CD4-positive, alpha-beta T cell (primary cell): ENCODE measurements around the gene GRK3. TPM values are rescaled to one million over a fixed set of nuclear protein-coding genes. Genes with fewer than 3 reads are reported as not detected.

Experiments used
- ATAC-seq: fragments of 200-7000 bp; cut with Tn5 transposase; one replicate; pipeline ENCODE4 v1.10.0; 2022; ENCODE audit warnings: mild to moderate bottlenecking; ENCODE audit not compliant: poor library complexity
- CTCF ChIA-PET: fragments of 350-600 bp; sonication (Branson Sonifier 250); formaldehyde crosslinking; loops from one replicate; lab custom pipeline; 2021; ENCODE audit warnings: antibody characterized with exemption, inconsistent platforms; lab: Charles Lee
- POLR2A ChIA-PET: fragments of 350-600 bp; sonication (Branson Sonifier 250); formaldehyde crosslinking; loops from one replicate; lab custom pipeline; 2021; ENCODE audit warnings: antibody characterized with exemption, inconsistent platforms; lab: Charles Lee
- DNase-seq, 14 experiments: peaks; one replicate each; pipeline ENCODE4 v3.0.0-alpha.2; 2013 to 2020; ENCODE audit warnings: mixed read lengths in 2 of 14
- H3K27ac ChIP-seq, 2 donors: one replicate each; pipeline versions ENCODE4 v1.5.1 to v1.7.0; 2013; ENCODE audit warnings: low read length in 2 of 2, low read depth in 1 of 2, mild to moderate bottlenecking in 1 of 2
- H3K27me3 ChIP-seq, 2 experiments: 1 replicate in 1 of 2; 2 replicates in 1 of 2; pipeline versions ENCODE4 v1.6.1 to v1.7.0; 2013; ENCODE audit warnings: low read length in 2 of 2, control low read depth in 1 of 2, mild to moderate bottlenecking in 1 of 2, moderate library complexity in 1 of 2; ENCODE audit not compliant: insufficient read depth in 2 of 2, control insufficient read depth in 1 of 2
- H3K36me3 ChIP-seq: one replicate; pipeline ENCODE4 v1.6.1; 2013; ENCODE audit warnings: low read length, control low read depth; ENCODE audit not compliant: insufficient read depth
- H3K4me1 ChIP-seq: one replicate; pipeline ENCODE4 v1.6.1; 2013; ENCODE audit warnings: low read length, control low read depth; ENCODE audit not compliant: insufficient read depth
- H3K4me3 ChIP-seq: one replicate; pipeline ENCODE4 v1.5.1; 2013; ENCODE audit warnings: mild to moderate bottlenecking, low read length, moderate library complexity
- H3K9me3 ChIP-seq, 2 experiments: 1 replicate in 1 of 2; 2 replicates in 1 of 2; pipeline versions ENCODE4 v1.6.1 to v1.7.0; 2013; ENCODE audit warnings: low read length in 2 of 2, mild to moderate bottlenecking in 2 of 2, control low read depth in 1 of 2, moderate library complexity in 1 of 2; ENCODE audit not compliant: control insufficient read depth in 1 of 2, insufficient read depth in 1 of 2
- H3K27ac Mint-ChIP-seq: one replicate; pipeline ENCODE4 v1.8.0; 2020; ENCODE audit warnings: mixed read lengths
- H3K27me3 Mint-ChIP-seq: one replicate; pipeline ENCODE4 v1.8.0; 2021; ENCODE audit warnings: mixed read lengths
- H3K36me3 Mint-ChIP-seq: one replicate; pipeline ENCODE4 v1.8.0; 2021; ENCODE audit warnings: low read depth, mixed read lengths
- H3K4me1 Mint-ChIP-seq: one replicate; pipeline ENCODE4 v1.8.0; 2021; ENCODE audit warnings: low read depth, mixed read lengths
- H3K4me3 Mint-ChIP-seq: one replicate; pipeline ENCODE4 v1.8.0; 2020; ENCODE audit warnings: mild to moderate bottlenecking, mixed read lengths
- H3K9me3 Mint-ChIP-seq: one replicate; pipeline ENCODE4 v1.8.0; 2020; ENCODE audit warnings: mixed read lengths
- intact Hi-C, 2 experiments: fragments of 100-400 bp; cut with DNase I in 1 of 2; cut with micrococcal nuclease in 1 of 2; formaldehyde crosslinking; loops; one replicate each; pipeline versions ENCODE4 v1.15.1 to v1.9.0; 2023 to 2025; cut with DNase I, micrococcal nuclease
- total RNA-seq, 174 experiments: library from RNA in 2 of 174; stranded (reverse) in 2 of 174; gene quantifications; one replicate each; pipeline ENCODE4 v1.2.3 and lab custom pipeline; 2021 to 2026
- TF ChIP-seq, protein P1 (sequence below): fragments of 200-600 bp; IDR thresholded peaks from one replicate; pipeline ENCODE4 v1.8.0; 2022; ENCODE audit warnings: antibody characterized with exemption, mild to moderate bottlenecking

The GRK3 gene
- total RNA-seq, 2 experiments from 2014 or later, result 1.7 to 2.0 TPM

DNA sequence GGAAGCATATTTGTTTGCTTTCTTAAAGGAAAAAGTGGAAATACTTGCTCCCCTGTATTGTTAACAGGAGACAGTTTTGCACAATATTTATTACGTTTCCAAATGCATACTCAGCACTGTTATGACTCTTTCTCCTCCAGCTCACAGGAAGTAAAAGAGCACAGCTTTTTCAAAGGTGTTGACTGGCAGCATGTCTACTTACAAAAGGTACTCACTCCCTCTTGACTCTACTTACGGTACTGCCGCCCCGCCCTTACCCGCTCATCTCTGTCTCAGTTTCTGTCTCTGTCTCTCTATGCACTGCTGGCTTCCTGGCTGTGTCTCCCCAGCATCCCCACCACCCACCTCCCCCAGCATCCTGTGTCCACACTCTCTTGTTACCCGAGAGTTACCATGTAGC, 145.3 kb downstream of the GRK3 start:
- no peaks in the 10 kb centered on the region for H3K9me3 Mint-ChIP-seq
- Histone ChIP-seq H3K9me3 (no peaks in the 10 kb centered on the region), H3K27ac (no peak overlapping the region), H3K36me3 (no peaks in the 10 kb centered on the region), H3K4me3 (no peak overlapping the region), H3K4me1 (no peaks in the 10 kb centered on the region), H3K27me3 (no peaks in the 10 kb centered on the region)
- ChIA-PET CTCF (no interaction called here), POLR2A (no interaction called here)
- no peak overlapping the region for H3K4me3 Mint-ChIP-seq
- no peaks in the 10 kb centered on the region for H3K36me3 Mint-ChIP-seq
- intact Hi-C loops, result loop anchor here in 1 of 2 experiments (10.0 kb wide), 1 partner anchor 345 kb away; no protein-coding TSS in a partner anchor
- H3K27me3 Mint-ChIP-seq, result no peaks in the 10 kb centered on the region
- no peaks in the 10 kb centered on the region for H3K4me1 Mint-ChIP-seq
- peak; percentile 43 for ATAC-seq
- DNase-seq, result peak in 4 of 14 experiments; percentile 4 to 18 (median 13)
- TF ChIP-seq, protein P1, sequence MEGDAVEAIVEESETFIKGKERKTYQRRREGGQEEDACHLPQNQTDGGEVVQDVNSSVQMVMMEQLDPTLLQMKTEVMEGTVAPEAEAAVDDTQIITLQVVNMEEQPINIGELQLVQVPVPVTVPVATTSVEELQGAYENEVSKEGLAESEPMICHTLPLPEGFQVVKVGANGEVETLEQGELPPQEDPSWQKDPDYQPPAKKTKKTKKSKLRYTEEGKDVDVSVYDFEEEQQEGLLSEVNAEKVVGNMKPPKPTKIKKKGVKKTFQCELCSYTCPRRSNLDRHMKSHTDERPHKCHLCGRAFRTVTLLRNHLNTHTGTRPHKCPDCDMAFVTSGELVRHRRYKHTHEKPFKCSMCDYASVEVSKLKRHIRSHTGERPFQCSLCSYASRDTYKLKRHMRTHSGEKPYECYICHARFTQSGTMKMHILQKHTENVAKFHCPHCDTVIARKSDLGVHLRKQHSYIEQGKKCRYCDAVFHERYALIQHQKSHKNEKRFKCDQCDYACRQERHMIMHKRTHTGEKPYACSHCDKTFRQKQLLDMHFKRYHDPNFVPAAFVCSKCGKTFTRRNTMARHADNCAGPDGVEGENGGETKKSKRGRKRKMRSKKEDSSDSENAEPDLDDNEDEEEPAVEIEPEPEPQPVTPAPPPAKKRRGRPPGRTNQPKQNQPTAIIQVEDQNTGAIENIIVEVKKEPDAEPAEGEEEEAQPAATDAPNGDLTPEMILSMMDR, result no peak
- no peak overlapping the region for H3K27ac Mint-ChIP-seq

DNA sequence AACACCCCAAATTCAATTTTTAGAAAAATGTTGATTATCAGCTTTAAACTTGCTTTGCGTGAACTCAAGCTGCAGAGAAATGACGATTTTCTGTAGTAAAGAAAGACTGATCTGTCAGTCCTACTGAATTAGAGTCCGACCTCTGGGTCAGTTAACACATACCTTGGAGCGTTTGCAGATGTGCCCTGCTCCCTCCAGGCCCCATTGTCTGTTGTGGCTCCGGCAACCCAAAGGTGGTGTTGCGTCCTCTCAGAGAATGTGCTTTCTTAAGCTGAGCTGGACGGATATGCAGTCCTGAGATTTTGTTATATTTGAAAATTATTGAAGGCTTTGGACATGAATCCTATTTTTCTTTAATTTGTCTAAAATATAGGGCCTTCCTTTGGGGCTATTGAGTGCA, 146.0 kb downstream of the GRK3 start:
- H3K4me1 Mint-ChIP-seq, result no peaks in the 10 kb centered on the region
- H3K4me3 ChIP-seq, result no peak overlapping the region
- ATAC-seq (no peak), DNase-seq (no peak)
- no peaks in the 10 kb centered on the region for H3K9me3 Mint-ChIP-seq
- H3K27me3 ChIP-seq, result no peaks in the 10 kb centered on the region
- TF ChIP-seq, protein P1, result no peak
- POLR2A ChIA-PET, result no interaction called here
- intact Hi-C loops, result no loop called here
- CTCF ChIA-PET, result no interaction called here
- no peaks in the 10 kb centered on the region for H3K36me3 ChIP-seq
- no peak overlapping the region for H3K27ac ChIP-seq
- no peaks in the 10 kb centered on the region for H3K4me1 ChIP-seq
- H3K36me3 Mint-ChIP-seq, result no peaks in the 10 kb centered on the region
- H3K27me3 Mint-ChIP-seq, result no peaks in the 10 kb centered on the region
- no peak overlapping the region for H3K4me3 Mint-ChIP-seq
- H3K27ac Mint-ChIP-seq, result no peak overlapping the region
- H3K9me3 ChIP-seq, result no peaks in the 10 kb centered on the region

DNA sequence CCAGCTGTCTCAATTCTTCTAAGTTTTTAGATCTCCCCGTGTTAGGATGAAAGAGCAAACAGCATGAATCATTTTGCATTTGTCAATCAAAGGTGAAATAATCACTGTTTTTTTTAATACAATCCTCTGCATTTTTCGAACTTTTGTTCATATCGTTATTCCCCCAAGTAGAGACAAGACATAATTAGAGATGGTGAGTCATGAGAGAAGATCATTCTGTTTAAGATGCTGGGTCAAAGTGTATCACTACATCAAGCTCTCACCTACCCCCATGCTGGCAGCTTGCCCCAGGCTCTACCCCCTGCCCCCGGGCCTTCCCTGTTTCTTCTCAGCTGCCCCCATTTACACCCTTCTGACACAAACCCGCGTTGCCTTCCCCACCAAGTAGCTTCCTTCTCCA, 147.0 kb downstream of the GRK3 start:
- Mint-ChIP-seq H3K27ac (no peak overlapping the region), H3K9me3 (no peaks in the 10 kb centered on the region), H3K27me3 (no peaks in the 10 kb centered on the region), H3K36me3 (no peaks in the 10 kb centered on the region), H3K4me3 (no peak overlapping the region), H3K4me1 (no peaks in the 10 kb centered on the region)
- H3K27ac ChIP-seq, result no peak overlapping the region
- ChIA-PET CTCF (no interaction called here), POLR2A (no interaction called here)
- TF ChIP-seq, protein P1, result no peak
- H3K36me3 ChIP-seq, result no peaks in the 10 kb centered on the region
- no peaks in the 10 kb centered on the region for H3K4me1 ChIP-seq
- H3K27me3 ChIP-seq, result no peaks in the 10 kb centered on the region
- H3K4me3 ChIP-seq, result no peak overlapping the region
- DNase-seq (no peak), ATAC-seq (no peak)
- intact Hi-C loops, result no loop called here
- no peaks in the 10 kb centered on the region for H3K9me3 ChIP-seq
